Transverse colon (tissue), 4 donors: ENCODE results near the gene ZFC3H1. TPM values are rescaled to one million over a fixed set of nuclear protein-coding genes. Genes with fewer than 3 reads are reported as not detected.

Source experiments
- DNase-seq: peaks from one replicate; pipeline ENCODE4 v3.0.0-alpha.2; 2019
- H3K27ac ChIP-seq, 4 donors: fragments of 200-600 bp; sonication (generic); 2 replicates each; pipeline ENCODE4 v1.5.1; 2016 to 2018; ENCODE audit warnings: inconsistent platforms in 4 of 4
- H3K27me3 ChIP-seq: fragments of 200-600 bp; sonication (generic); 2 replicates; pipeline ENCODE4 v1.5.1; 2017; ENCODE audit warnings: inconsistent platforms
- H3K36me3 ChIP-seq, 4 donors: fragments of 200-600 bp; sonication (generic); 2 replicates each; pipeline ENCODE4 v1.5.1; 2017 to 2019; ENCODE audit warnings: inconsistent platforms in 4 of 4
- H3K4me1 ChIP-seq, 4 donors: fragments of 200-600 bp; sonication (generic); 2 replicates each; pipeline ENCODE4 v1.5.1; 2017 to 2020; ENCODE audit warnings: inconsistent platforms in 4 of 4
- H3K4me3 ChIP-seq, 4 donors: fragments of 200-600 bp; sonication (generic); 1 replicate in 1 of 4; 2 replicates in 3 of 4; pipeline versions ENCODE4 v1.5.1 to v1.6.1; 2017 to 2019; ENCODE audit warnings: inconsistent platforms in 4 of 4
- H3K9me3 ChIP-seq, 2 donors: fragments of 200-600 bp; sonication (generic); 2 replicates each; pipeline ENCODE4 v1.5.1; 2017 to 2019; ENCODE audit warnings: inconsistent platforms in 2 of 2
- EP300 ChIP-seq: sonication (generic); formaldehyde crosslinking; IDR thresholded peaks from one replicate; pipeline ENCODE4 v1.6.1; 2017; ENCODE audit warnings: antibody characterized with exemption, low read depth
- POLR2A ChIP-seq: fragments of 450-650 bp; IDR thresholded peaks from one replicate; pipeline ENCODE4 v1.6.1; 2016; ENCODE audit warnings: antibody characterized with exemption, mild to moderate bottlenecking, moderate library complexity
- POLR2AphosphoS5 ChIP-seq, 3 donors: sonication (generic); formaldehyde crosslinking; IDR thresholded peaks; one replicate each; pipeline ENCODE4 v1.6.1; 2016; ENCODE audit warnings: antibody characterized with exemption in 3 of 3
- WGBS, 2 donors: methylation state at CpG; one replicate each; pipeline ENCODE4 v1.1.5; 2018; ENCODE audit warnings: low coverage in 1 of 2; 5-methylcytosine and 5-hydroxymethylcytosine counted together
- in situ Hi-C, 4 donors: fragments of 200-750 bp; cut with MboI; loops; one replicate each; pipeline versions ENCODE4 v1.15.0 to v1.15.1; 2017; ENCODE audit warnings: low sequenced_read_pairs in 3 of 4, low pct_ligation_motif_present in 1 of 4, low pct_unique_long_range_greater_than_20kb in 1 of 4
- intact Hi-C: fragments of 100-400 bp; cut with DNase I; formaldehyde crosslinking; loops from one replicate; pipeline ENCODE4 v1.15.1; 2023; ENCODE audit warnings: low total_unique reads
- total RNA-seq, 4 donors: library from RNA; depleted of rRNA; stranded (reverse); fragments of >200 nt; gene quantifications; one replicate each; pipeline ENCODE4 v1.1.0, GENCODE V29; 2016
- TF ChIP-seq, protein P1 (sequence below), 5 experiments: fragments of 200-600 bp in 3 of 5; fragments of 450-650 bp in 2 of 5; sonication (generic) in 3 of 5; IDR thresholded peaks; 1 replicate in 2 of 5; 2 replicates in 3 of 5; pipeline ENCODE4 v1.5.1; 2016 to 2017; ENCODE audit warnings: antibody characterized with exemption in 5 of 5, inconsistent platforms in 3 of 5, mild to moderate bottlenecking in 2 of 5, moderate library complexity in 1 of 5

The ZFC3H1 gene
- total RNA-seq, 4 donors from 2014 or later, result 61.9 to 141 (median 91.6) TPM

DNA sequence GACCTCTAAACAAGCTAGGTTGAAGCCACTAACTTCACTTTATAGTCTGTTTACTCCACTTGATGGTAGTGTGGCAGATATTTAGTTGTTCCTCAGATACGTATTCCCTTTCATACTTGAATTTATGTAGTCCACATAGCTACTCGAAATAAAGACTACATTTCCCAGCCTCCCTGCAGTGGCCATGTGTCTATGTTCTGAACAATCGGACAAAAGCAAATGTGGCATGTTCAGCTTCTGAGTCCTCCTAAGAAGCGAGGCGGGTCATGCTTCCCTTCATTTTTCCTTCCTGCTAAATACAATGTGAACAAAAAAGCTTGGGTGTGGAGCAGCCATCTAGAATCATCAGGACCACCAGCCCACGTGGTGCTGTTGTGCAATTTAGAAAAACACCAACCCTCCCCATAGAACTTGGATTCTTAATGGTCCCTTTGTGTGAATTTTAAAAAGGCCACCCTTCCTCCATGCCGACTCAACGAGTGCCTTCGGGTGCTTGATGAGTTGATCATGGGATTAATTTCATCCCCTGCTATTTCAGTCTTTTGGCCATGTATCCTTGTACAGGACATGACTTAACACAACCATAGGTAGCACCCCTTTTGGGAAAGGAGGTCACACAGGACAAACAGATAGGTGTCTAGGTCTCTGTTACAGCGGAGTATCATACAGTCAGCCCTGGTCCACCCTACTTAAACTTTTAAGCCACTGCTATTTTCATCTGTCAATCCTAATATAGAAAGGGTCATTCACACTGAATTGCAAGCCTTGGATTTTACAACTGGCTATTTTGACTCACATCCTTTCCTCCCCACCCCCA is 60.7 kb downstream of the ZFC3H1 start:
- Histone ChIP-seq H3K36me3 (peaks cover 0 to 13% (median 4%) of the 10 kb centered on the region in 4 donors), H3K9me3 (no peaks in the 10 kb centered on the region), H3K4me1 (no peaks in the 10 kb centered on the region), H3K4me3 (no peak overlapping the region), H3K27me3 (no peaks in the 10 kb centered on the region), H3K27ac (no peak overlapping the region)
- WGBS, 2 donors, result 83 to 87% methylated on average over 5 to 10 of the region's 10 CpGs
- in situ Hi-C loops, result no loop called here
- intact Hi-C loops, result no loop called here
- no peak for DNase-seq
- no peak for TF ChIP-seq POLR2AphosphoS5 (IDR thresholded peaks at IDR 0.05)
- TF ChIP-seq, protein P1, sequence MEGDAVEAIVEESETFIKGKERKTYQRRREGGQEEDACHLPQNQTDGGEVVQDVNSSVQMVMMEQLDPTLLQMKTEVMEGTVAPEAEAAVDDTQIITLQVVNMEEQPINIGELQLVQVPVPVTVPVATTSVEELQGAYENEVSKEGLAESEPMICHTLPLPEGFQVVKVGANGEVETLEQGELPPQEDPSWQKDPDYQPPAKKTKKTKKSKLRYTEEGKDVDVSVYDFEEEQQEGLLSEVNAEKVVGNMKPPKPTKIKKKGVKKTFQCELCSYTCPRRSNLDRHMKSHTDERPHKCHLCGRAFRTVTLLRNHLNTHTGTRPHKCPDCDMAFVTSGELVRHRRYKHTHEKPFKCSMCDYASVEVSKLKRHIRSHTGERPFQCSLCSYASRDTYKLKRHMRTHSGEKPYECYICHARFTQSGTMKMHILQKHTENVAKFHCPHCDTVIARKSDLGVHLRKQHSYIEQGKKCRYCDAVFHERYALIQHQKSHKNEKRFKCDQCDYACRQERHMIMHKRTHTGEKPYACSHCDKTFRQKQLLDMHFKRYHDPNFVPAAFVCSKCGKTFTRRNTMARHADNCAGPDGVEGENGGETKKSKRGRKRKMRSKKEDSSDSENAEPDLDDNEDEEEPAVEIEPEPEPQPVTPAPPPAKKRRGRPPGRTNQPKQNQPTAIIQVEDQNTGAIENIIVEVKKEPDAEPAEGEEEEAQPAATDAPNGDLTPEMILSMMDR (IDR thresholded peaks at IDR 0.05), result no peak
- no peak for TF ChIP-seq POLR2A
- TF ChIP-seq EP300, result no peak

DNA sequence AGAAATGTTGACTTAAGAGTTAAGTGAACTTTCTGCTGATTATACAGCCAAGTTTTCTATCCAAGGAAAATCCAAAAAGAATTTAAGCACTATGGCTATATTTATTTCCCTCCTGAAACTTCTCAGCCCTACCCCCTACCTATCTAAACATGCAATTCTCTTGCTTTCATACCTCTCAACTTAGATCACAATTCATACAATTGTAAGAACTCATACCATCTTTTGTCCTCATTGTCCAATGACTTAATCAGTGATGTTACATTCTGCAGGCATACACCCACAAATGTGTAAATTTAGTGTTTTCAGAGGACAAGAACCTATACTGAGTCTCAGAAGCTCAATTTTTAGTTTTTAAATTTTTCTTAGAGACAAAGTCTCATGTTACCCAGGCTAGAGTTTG is 62.1 kb downstream of the ZFC3H1 start:
- H3K27me3 ChIP-seq, result no peaks in the 10 kb centered on the region
- no peak for DNase-seq

DNA sequence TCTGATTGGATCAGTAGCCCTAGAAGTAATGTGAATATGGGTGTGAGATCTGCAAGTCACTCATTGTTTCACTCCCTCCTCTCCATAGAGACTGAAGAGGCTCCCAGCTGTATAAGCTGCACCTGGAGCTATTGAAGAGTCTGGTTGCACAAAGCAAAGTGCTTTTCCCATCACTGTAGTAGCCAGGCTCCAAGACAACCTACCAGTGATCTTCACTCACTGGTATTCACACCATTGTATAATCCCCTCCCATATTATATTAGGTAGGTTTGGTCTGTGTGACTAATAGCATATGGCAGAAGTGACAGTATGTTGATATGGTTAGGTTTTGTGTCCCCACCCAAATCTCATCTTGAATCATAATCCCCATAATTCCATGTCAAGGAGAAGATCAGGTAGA is 64.4 kb downstream of the ZFC3H1 start:
- DNase-seq, result no peak
- no peak for TF ChIP-seq EP300
- no peak for TF ChIP-seq POLR2AphosphoS5 (IDR thresholded peaks at IDR 0.05)
- H3K36me3 ChIP-seq, result no peaks in the 10 kb centered on the region
- H3K9me3 ChIP-seq, result no peaks in the 10 kb centered on the region
- H3K4me3 ChIP-seq, result no peak overlapping the region
- in situ Hi-C loops (no loop called here), intact Hi-C loops (no loop called here)
- no peaks in the 10 kb centered on the region for H3K27me3 ChIP-seq
- H3K4me1 ChIP-seq, result no peaks in the 10 kb centered on the region
- H3K27ac ChIP-seq, result no peak overlapping the region

More for the DNA sequence above, 62.1 kb downstream of the ZFC3H1 start:
- in situ Hi-C loops, result no loop called here
- peaks cover 0 to 5% (median under 1%) of the 10 kb centered on the region in 4 donors for H3K36me3 ChIP-seq
- intact Hi-C loops, result no loop called here
- TF ChIP-seq, protein P1 (IDR thresholded peaks at IDR 0.05), result no peak
- TF ChIP-seq EP300, result no peak
- no peak for TF ChIP-seq POLR2AphosphoS5 (IDR thresholded peaks at IDR 0.05)
- no peak for TF ChIP-seq POLR2A
- no peaks in the 10 kb centered on the region for H3K4me1 ChIP-seq
- no peaks in the 10 kb centered on the region for H3K9me3 ChIP-seq
- no peak overlapping the region for H3K27ac ChIP-seq
- no peak overlapping the region for H3K4me3 ChIP-seq

DNA sequence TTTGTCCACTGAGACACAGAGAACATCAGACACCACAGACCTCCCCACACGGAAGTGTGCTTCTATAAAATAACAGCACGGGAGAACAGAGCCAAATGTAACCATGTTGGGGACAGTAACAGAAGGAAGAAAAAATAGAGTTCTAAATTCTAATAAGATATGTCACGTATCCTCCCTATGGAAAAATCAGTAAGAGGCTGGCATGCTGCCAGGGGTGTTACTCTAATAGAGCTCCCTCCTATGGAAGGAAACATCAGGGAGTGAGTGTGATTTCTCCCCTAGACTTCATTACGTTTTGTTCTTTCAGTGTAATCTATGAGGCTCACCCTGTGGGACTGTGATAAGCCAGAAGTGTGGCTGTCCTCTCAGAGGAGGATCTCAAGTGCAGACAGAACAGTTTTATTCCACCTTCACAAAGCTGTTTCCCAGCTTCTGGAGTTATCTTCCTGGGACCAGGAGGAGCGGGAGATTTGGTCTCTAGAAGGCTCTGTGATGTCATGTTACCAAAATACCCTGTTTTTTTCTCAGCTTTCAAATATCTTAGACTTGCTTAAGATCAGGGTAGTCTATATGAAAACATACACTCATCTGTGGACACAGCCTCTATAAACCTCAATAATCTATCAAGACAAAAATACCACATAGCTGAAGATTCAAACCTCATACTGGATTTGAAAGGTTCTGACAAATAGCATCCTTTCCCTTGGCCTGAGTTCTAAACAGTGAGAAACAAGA is 69.3 kb downstream of the ZFC3H1 start:
- no peak overlapping the region for H3K27ac ChIP-seq
- WGBS, 2 donors, result 44 to 58% methylated on average over 3 to 5 of the region's 5 CpGs

More for the DNA sequence above, 69.3 kb downstream of the ZFC3H1 start:
- no peak for TF ChIP-seq EP300
- no peak for TF ChIP-seq POLR2AphosphoS5 (IDR thresholded peaks at IDR 0.05)
- no peak for TF ChIP-seq POLR2A
- TF ChIP-seq, protein P1 (IDR thresholded peaks at IDR 0.05), result no peak
- Histone ChIP-seq H3K4me1 (no peaks in the 10 kb centered on the region), H3K36me3 (no peaks in the 10 kb centered on the region), H3K4me3 (no peak overlapping the region), H3K27me3 (peaks cover 3% of the 10 kb centered on the region), H3K9me3 (no peaks in the 10 kb centered on the region)
- in situ Hi-C loops (no loop called here), intact Hi-C loops (no loop called here)
- no peak for DNase-seq
